ENCODE measurements around the gene CUBN.

DNA sequence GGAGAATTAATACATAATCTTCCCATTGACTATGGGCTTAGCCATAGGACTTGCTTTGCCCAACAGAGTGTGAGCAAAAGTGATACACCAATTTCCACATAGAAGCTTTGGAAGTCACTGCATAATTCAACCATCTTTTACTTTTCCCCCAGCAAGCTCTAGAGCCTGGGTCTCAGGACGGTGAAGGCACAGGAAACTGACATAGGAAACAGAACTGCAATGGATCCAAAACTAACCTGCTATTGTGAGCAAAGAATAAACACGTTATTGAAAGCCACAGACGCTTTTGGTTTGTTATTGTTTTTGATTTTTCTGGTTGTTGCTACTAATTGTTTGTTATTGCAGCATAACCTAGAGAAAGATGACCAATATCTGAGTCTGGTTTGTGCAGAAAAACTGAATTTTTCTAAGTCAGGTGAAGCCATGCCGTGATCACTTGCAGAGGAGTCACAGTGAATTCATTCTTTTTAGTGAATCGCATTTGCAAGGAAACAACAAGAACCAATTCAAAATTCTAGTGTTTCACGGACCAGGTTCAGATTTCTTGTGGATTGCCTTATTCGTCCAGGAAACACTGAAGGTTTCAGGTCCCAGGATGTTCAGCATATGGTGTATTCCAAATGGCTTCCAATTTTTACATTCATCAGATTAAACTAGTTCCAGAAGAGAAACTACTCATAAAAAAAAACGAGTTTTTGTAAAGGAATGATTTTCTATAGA is 52.8 kb downstream of the CUBN start:
- TF ChIP-seq, protein P1, sequence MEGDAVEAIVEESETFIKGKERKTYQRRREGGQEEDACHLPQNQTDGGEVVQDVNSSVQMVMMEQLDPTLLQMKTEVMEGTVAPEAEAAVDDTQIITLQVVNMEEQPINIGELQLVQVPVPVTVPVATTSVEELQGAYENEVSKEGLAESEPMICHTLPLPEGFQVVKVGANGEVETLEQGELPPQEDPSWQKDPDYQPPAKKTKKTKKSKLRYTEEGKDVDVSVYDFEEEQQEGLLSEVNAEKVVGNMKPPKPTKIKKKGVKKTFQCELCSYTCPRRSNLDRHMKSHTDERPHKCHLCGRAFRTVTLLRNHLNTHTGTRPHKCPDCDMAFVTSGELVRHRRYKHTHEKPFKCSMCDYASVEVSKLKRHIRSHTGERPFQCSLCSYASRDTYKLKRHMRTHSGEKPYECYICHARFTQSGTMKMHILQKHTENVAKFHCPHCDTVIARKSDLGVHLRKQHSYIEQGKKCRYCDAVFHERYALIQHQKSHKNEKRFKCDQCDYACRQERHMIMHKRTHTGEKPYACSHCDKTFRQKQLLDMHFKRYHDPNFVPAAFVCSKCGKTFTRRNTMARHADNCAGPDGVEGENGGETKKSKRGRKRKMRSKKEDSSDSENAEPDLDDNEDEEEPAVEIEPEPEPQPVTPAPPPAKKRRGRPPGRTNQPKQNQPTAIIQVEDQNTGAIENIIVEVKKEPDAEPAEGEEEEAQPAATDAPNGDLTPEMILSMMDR (IDR thresholded peaks at IDR 0.05), result no peak
- no peak for TF ChIP-seq POLR2AphosphoS5 (IDR thresholded peaks at IDR 0.05)

Data from prostate gland (tissue), 2 donors.